ENCODE results near the gene MAMDC4.
"Not testable (repeated sequence)": the region's sequence is repeated elsewhere in the genome, so short reads cannot be mapped to it uniquely, and the experiment has no call there.

The MAMDC4 gene

DNA sequence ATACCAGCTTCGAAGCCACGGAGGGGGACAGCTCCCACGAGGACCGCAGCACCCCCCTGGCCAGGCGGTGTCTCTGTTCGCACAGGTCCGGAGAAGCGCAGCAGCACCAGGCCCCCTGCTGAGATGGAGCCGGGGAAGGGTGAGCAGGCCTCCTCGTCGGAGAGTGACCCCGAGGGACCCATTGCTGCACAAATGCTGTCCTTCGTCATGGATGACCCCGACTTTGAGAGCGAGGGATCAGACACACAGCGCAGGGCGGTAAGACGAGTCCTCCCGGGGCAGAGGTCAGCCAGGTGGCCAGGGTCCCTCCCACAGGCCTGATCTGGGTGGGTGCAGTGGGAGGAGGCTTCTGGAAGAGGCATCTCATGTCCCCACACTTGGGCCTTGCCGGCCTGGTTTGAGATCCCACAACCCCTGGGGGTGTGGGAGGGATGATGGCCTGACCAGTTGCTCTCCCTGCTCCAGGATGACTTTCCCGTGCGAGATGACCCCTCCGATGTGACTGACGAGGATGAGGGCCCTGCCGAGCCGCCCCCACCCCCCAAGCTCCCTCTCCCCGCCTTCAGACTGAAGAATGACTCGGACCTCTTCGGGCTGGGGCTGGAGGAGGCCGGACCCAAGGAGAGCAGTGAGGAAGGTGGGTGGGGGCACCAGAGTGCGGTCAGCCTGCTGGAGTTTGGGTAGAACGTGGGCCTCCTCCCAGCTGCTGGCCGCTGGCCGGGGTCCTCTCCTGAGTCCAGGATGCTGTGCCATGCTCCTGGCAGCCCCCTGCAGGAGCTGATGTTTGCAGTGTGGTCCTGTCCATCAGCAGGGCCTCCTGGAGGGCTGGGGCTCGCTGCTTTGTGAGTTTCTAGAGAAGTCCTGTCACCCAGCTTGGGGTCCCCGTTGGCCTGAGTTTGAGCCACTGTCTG lies 12.7 kb upstream of the MAMDC4 start:
- no peak for DNase-seq

DNA sequence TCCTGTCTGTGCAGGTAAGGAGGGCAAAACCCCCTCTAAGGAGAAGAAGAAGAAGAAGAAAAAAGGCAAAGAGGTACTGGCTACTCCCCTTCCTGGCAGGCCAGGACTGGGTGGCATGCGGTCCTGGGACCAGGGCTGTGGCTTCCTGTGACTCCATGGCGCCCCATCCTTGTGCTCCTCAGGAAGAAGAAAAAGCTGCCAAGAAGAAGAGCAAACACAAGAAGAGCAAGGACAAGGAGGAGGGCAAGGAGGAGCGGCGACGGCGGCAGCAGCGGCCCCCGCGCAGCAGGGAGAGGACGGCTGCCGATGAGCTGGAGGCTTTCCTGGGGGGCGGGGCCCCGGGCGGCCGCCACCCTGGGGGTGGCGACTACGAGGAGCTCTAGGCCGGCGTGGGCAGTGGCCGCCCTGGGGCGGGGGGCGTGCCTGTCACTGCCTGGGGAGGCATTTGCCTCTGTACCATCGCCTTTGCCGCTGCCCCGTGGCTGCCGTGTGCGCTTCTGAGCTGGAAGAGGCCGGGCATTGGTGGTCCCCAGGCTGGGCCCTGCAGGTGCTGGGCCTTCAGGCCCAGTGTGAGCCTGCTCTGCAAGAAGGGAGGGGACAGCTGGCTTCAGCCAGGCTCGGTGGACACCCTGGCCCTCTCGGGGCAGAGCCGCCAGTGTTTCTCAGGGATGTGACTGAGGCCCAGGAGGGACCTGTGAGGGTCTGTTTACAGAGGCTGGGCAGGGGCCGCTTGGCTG lies 11.8 kb upstream of the MAMDC4 start:
- no peak for DNase-seq

DNA sequence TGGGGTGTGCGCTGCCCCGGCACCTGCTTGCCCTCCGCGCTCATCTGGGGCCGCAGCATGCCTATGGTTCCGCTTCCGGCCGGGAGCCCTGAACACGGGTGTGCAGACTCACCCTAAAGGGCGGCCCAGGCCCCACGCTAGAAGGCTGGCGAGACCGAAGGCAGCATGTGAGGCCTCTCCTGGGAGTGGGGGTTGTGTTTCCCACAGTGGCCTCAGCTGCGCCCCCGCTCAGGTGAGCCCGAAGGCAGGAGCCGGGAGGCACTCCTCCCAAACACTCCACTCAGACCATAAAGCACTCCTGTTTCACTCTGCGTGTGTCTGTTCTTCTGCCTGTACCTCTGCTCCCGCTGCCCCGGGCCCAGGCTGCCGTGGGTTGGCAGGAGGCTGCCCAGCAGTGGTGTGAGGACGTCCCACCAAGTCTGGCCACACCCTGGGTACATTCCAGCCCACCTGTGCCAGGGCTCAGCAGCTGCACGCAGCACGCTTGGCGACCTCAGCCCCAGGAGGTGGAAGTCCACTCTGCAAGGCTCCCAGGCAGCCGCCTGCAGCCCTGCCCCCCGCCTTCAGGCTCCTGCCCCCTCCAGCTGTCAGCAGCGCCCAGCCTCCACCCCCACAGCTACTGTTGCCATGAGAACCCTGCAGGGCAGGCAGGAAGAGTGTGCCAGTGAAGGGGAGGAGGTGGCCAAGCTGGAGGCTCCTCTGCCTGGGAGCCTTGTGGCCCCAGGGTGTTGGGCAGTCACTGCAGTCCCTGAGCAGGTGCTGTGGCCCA lies 11.1 kb upstream of the MAMDC4 start:
- DNase-seq, result peak; percentile 59

DNA sequence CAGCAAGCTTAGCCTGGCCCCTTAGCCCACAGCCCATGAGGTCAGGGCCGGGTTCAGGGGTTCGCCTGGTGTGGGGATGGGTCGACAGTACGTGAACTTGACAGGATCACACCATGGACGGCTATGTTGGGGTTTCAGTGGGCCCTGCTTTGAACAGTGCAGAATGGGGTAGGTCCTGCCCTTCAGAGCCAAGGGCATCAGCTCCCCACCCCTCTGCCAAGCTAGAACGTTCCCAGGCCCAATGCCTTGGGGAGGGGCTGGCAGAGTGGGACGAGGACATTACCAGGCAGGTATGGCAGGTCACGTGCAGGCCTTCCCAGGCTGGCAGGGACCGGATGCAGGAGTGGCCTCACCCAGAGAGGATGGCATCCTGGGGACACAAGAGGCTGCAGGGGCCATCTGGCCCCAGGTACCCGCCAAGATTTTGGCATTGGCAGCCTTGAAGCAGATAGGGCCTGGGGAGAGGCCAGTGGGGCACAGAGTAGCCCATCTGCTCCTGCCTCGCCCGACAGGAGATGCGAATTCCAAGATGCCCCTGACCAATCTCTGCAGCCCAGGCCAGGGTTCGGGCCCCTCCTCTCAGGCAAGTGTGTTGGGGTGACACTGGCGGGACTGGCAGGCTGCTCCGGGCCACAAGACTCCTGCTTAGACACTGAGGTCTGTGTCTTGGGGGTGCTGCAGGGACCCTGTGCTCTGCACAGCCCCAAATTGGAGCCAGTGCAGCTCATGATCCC lies 10.3 kb upstream of the MAMDC4 start:
- DNase-seq, result peak; percentile 37

DNA sequence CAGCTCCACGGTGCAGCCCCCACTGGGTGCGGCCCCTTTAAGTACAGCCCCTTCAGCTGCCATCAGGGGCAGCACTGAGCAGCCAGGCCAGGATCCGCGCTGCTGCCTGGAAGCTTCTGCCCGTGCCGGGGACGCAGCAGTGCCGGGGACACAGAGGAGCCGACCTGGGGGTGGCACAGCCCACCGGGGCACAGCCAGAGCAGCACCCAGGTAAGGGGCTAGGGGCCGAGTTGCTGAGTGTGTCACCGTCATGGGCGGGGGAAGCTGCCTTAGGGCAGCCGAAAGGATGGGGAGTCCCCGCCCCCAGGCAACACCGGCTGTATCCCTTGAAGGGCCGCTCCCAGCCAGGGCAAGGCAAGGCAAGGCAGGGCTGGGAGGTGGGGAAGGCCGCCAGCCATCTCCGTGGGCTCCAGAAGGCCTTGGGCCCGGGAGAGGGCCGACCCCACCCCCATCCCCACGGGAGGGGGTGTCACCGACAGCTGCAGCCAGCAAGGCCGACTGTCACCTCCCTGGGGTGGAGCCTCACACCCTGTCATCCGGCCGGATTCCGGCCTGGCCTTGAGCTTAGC lies 9.7 kb upstream of the MAMDC4 start, which contains the start of gene AJM1:
Gene AJM1 (plus strand): TSS at position 99 of the 569 bp plus-strand sequence. CDS start 1,937 bp downstream, outside the sequence.
- DNase-seq, result peak; percentile 57

DNA sequence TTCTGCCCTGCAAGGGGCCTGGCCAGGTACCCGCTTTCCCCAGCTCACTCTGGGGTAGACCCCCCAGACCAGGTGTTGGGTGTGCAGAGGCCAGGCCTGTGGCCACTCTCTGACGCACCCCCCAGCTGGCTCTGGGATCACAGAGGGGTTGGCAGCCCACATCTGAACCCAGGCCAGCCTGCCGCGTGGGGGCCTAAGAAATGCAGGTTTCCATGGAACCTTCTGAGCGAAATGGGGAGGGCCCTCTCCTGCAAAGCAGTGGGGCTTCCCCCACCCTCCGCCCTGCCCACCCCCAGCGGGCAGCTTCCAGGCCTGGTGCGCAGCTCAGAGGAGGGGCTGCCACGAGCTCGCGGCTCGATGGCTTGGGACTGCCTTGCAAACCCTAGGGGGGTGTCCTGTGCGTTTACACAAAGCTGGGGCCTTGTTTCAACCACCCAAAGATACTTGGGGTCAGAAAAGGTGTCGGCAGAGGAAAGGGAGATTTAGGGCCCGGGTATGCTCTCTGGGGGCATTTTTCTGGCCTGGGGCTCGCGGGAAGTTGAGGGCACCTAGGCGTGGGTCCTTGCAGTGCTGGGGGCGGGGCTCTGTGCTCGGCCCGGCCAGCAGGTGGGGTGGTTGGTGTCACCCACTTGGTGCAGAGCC lies 8.9 kb upstream of the MAMDC4 start:
- not testable (repeated sequence) for DNase-seq

DNA sequence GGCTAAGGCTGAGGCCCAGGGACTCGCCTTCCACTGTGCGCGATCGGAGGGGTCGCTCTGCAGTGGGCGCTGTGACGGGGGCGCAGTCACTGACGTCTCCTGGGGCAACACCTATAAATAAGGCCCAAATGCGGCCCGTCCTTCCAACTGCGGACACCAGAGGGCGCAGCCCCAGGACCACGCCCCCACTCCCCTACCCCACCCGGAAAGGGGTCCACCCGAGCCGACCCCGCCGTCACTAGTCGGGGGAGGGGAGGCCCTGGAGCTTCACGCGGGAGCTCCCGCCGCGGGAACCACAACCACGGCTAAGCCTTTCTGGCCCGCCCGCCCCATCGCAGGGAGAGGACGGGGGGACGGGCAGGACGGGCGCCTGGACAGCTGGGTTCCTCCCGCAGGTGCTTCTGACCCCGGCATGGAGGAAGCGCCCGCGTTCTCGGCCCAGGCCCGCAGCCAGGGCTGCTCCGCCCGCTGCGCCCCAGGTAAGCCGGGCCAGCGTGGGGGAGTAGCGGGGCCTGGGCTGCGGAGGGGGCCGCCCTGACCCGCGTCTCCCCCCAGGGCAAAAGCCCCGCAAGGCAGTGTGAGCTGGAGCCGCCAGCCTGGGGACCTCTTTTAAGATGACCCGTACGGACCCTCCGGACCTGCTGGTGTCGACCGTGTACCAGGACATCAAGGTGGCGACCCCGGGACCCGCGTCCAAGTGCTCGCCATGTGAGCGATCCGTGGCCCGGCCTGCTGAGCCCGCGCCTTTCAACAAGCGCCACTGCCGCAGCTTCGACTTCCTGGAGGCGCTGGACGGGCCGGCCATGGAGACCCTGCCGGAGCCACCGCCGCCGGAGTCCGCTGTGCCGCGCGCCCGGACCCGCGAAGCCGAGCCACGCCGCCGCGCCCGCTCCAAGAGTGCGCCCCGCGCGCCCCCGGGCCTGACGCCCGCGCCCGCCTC lies 8.1 kb upstream of the MAMDC4 start:
- peak; percentile 1 for DNase-seq

DNA sequence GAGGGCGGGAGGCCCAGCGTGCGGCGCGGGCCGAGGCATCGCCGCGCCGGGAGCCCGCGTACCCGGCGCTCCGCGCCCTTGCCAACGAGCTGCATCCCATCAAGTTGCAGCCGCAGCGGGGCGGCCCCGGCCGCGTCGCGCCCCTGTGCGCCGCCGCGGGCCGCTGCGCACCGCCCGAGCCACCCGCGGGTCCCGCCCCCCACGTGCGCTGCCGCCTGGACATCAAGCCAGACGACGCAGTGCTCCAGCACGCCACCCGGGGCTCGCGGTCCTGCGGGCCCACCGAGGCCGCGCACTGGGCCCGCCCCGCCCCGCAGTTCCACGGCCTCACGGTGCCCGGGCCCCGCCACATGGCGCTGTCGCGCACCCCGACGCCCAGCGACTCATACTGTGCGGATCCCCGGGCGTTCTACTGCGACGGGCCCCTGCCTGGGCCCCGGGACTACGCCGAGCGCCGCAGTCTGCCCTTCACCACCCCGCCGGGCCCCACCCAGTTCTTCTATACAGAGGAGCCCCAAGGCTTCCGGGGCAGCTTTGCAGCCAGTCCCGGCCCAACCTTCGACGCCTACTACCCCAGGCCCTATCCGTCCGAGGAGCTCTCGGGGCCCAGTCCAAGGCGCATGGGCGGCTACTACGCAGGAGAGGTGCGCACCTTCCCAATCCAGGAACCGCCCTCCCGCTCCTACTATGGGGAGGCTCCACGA lies 7.2 kb upstream of the MAMDC4 start:
- DNase-seq, result no peak

DNA sequence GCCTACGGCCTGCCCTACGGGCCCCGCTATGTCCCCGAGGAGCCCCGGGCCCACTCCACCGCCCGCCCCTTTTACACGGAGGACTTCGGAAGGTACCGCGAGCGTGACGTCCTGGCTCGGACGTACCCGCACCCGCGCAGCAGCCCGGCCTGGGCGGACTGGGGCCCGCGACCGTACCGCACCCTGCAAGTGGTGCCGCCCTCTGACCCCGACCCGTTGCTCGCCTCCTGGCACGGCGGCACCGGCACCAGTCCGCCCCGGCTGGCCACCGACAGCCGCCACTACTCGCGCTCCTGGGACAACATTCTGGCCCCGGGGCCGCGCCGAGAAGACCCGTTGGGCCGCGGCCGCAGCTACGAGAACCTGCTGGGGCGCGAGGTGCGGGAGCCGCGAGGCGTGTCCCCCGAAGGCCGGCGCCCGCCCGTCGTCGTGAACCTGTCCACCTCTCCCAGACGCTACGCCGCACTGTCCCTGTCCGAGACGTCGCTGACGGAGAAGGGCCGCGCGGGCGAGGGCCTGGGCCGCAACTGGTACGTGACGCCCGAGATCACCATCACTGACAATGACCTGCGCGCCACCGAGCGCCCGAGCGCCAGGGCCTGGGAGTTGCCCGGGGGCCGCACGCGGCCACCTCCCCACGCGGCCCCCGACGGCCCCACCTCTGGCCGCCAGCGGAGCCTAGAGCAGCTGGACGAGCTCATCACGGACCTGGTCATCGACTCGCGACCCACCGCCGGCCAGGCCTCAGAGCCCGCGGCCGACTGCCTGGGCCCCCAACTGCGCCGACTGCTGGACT lies 6.5 kb upstream of the MAMDC4 start:
- DNase-seq, result no peak

DNA sequence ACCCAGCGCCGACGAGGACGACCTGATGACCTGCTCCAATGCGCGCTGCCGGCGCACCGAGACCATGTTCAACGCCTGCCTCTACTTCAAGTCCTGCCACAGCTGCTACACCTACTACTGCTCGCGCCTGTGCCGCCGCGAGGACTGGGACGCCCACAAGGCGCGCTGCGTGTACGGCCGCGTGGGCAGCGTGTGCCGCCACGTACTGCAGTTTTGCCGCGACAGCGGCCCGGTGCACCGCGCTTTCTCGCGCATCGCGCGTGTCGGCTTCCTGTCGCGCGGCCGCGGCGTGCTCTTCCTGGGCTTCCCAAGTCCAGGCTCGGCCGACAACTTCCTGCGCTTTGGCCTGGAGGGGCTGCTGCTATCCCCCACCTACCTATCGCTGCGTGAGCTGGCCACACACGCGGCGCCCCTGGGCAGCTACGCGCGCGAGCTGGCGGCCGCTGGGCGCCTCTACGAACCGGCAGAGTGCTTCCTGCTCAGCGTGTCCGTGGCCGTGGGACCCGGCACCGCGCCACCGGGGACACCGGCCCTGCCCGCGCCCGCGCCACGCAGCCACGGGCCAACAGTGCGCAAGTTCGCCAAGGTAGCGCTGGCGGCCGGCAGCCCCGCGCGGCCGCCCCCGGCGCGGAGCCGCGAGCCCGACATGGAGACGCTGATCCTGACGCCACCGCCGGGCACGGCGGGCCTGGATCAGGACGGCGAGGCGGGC lies 5.6 kb upstream of the MAMDC4 start:
- DNase-seq, result no peak

DNA sequence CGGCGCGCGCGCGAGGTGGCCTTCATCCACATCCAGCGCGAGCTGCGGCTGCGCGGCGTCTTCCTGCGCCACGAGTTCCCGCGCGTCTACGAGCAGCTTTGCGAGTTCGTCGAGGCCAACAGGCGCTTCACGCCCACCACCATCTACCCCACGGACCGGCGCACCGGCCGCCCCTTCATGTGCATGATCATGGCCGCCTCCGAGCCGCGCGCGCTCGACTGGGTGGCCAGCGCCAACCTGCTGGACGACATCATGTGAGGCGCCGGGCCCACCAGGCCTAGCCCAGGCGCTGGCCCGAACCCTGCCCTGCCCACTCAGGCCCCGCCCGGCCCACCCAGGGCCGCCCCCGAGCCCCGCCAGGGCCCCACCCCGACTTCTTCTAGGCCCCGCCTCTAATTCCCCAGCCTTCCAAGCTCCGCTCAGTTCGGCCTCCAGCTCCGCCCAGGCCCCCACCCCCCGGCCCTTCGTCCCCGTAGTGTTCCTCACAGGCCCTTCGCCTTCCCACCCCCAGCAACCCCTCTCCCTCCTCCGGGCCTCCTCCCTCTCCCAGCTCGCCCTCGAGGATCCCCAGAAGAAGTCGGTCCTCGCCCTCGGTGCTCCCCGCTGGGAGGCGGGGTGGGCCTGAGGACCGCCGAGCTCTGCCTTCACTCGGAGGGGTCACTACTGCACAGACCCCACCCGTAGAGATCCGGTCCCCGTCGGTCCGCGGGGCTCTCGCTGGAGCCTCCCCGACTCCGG lies 4.9 kb upstream of the MAMDC4 start:
- peak; percentile 3 for DNase-seq

DNA sequence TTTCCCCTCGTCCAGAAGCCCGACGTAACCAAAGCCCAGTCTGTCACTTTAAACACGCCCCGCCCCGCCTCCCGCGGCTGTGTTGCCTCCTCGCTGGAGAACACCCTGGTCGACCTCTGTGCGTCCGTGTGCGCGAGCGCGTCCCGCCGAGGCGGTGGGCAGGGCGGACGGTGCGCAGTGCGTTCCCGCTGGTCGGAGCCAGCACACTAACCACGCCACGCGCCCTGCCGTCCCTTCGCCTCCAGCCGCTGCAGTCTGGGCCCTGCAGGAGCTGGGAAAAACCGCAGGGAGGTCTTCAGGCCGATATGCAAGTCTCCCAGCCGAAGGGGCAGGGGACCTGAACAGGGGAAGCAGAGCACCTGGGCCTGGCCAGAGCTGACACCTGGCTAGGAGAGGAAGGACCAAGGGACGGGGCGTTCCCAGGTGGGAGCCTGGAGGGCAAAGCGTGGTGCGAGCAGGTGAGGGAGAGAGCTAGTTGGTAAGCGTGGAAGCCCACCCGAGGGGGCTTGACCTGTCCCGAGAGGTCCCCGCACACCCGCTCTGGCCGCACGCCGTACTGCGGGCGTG lies 4.2 kb upstream of the MAMDC4 start:
- no peak for DNase-seq

DNA sequence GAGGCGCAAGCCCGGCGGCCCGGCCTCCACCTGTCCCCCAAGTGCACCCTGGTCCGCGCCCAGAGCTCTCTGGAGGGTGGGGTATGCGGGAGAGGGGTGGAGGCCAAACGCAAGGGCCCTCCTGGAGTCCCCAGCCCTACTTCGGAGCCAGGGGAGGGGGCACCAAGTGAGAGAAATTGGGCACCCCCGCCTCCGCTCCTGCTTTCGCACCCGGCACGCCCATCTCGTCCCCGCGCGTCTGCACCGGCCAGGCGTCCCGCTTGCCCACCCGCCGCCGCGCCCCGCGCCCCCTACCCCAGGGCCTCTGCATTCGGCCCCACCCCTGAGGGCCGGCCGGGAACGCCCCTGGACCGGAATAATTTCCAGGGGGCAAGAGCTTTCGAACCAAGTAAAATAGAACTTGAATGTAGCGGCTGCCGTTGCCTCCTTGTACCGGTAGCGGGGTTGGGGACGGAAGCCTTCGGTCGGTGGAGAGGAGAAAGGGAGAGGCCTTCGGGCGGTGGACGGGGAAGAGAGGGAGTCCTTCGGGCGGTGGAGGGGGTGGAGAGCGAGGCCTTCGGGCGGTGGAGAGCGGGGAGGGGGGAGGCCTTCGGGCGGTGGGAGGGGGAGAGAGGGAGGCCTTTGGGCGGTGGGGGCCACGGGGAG lies 3.6 kb upstream of the MAMDC4 start:
- DNase-seq, result no peak

DNA sequence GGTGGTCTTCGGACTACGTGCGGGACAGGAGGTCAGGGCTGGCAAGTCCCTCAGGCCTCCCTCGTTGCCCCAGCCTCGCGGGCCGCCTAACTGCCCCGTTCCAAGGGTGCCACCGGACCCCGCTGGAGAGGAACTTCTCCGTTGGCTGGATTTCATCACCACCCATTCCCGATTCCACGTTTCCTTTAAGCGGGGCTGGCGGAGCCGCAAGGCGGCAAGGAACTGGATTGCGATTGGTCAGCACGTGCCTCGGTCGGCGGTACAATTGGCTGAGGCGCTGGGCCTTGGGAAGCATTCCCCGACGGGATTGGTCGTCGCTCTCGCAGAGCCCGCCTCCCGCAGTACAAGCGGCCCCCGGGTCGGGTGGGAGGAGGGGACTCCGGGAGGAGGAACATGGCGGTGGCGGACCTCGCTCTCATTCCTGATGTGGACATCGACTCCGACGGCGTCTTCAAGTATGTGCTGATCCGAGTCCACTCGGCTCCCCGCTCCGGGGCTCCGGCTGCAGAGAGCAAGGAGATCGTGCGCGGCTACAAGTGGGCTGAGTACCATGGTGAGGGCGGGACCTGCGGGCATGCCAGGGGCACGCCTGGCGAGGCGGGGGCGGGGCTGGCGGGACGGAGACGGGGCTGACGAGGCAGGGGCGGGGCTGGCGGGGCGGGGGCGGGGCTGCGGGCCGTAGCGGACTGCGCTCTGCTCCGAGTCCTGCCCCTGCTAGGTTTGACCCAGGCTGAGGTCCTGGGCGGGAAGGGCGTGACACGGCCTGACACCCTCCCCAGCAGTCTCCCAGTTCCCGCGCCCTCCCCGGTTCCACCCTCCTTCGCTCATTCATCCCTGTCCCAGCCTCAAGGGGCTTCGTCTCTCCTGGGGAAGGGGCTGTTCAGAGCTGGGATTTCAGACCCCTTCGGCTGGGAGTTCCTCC lies 2.8 kb upstream of the MAMDC4 start, which contains the start of gene PHPT1:
Gene PHPT1 (plus strand): TSS at position 372 of the 922 bp plus-strand sequence. CDS start 22 bp downstream, at position 394.
- DNase-seq, result peak; percentile 96
